NCI-H2081 treated with DMSO at 0.1 percent for 48 hours (cell line): ENCODE measurements around the gene CLCN2.
"Not testable (repeated sequence)": the region's sequence is repeated elsewhere in the genome, so short reads cannot be mapped to it uniquely, and the experiment has no call there.

Experiments
- DNase-seq: peaks from one replicate; lab custom pipeline; 2025; lab: John Stamatoyannopoulos, UW

CLCN2 gene

DNA sequence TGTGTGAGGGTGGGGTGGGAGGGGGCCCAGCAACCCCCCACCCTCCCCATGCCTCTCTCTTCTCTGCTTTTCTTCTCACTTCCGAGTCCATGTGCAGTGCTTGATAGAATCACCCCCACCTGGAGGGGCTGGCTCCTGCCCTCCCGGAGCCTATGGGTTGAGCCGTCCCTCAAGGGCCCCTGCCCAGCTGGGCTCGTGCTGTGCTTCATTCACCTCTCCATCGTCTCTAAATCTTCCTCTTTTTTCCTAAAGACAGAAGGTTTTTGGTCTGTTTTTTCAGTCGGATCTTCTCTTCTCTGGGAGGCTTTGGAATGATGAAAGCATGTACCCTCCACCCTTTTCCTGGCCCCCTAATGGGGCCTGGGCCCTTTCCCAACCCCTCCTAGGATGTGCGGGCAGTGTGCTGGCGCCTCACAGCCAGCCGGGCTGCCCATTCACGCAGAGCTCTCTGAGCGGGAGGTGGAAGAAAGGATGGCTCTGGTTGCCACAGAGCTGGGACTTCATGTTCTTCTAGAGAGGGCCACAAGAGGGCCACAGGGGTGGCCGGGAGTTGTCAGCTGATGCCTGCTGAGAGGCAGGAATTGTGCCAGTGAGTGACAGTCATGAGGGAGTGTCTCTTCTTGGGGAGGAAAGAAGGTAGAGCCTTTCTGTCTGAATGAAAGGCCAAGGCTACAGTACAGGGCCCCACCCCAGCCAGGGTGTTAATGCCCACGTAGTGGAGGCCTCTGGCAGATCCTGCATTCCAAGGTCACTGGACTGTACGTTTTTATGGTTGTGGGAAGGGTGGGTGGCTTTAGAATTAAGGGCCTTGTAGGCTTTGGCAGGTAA is 15.9 kb downstream of the CLCN2 start:
- peak; percentile 45 for DNase-seq

DNA sequence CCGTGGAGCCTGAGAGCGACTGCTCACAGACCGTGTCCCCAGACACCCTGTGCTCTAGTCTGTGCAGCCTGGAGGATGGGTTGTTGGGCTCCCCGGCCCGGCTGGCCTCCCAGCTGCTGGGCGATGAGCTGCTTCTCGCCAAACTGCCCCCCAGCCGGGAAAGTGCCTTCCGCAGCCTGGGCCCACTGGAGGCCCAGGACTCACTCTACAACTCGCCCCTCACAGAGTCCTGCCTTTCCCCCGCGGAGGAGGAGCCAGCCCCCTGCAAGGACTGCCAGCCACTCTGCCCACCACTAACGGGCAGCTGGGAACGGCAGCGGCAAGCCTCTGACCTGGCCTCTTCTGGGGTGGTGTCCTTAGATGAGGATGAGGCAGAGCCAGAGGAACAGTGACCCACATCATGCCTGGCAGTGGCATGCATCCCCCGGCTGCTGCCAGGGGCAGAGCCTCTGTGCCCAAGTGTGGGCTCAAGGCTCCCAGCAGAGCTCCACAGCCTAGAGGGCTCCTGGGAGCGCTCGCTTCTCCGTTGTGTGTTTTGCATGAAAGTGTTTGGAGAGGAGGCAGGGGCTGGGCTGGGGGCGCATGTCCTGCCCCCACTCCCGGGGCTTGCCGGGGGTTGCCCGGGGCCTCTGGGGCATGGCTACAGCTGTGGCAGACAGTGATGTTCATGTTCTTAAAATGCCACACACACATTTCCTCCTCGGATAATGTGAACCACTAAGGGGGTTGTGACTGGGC is 16.7 kb downstream of the CLCN2 start:
- no peak for DNase-seq

DNA sequence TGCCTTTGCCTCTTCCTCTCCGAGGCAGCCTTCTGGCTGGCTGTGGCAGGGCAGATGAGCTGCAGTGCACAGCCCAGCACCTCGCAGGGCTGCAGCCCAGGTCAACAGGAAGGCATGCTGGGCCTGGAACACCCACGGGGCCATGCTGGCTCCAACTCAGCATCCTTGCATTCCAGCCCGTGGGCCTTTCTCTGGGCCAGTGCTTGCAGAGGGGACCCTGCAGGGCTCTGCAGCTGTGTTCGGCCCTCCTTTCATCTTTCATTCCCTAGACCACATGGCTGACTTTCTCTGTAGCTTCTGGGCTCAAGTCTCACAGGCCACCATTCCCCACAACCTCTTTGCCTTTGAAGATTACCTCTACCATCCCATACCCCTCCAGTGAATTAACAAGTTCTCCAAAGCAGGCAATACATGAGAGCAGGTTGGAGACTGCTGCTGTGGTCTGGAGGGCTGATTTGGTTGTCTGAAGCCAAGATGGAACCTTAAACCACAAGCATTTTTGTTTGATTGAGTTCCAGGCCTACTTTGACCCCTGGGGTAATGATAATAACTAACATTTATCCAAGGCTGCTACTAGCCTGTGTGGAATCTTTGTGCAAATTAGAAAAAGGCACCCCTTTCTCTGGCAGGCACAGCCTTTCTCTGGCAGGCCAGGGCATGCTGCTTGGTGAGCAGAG is 18.1 kb downstream of the CLCN2 start:
- no peak for DNase-seq

DNA sequence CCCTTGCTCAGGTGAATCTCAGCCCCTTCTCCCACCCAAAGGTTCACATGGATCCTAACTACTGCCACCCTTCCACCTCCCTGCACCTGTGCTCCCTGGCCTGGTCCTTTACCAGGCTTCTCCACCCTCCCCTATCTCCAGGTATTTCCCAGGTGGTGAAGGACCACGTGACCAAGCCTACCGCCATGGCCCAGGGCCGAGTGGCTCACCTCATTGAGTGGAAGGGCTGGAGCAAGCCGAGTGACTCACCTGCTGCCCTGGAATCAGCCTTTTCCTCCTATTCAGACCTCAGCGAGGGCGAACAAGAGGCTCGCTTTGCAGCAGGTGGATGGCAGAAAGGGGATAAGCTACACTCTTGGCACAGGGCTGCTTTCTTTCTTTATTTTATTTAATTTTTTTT is 19.5 kb downstream of the CLCN2 start:
- DNase-seq = no peak

DNA sequence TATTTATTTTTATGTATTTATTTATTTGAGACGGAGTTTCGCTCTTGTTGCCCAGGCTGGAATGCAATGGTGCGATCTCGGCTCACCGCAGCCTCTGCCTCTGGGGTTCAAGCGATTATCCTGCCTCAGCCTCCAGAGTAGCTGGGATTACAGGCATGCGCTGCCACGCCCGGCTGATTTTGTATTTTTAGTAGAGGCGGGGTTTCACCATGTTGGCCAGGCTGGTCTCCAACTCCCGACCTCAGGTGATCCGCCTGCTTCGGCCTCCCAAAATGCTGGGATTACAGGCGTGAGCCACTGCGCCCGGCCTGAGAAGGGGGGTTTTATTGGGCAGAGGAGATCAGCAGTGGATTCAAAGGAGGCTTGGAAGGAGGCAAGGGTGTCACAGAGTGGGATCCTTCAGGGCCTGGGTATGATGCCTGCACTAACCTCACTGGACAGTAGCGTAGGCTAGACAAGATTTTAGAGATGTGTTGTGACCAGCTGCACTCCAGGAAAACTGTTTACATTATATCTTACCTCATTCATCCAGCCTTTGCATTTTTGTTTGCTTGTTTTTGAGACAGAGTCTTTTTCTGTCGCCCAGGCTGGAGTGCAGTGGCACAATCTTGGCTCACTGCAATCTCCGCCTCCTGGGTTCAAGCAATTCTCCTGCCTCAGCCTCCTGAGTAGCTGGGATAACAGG is 21.8 kb downstream of the CLCN2 start:
- not testable (repeated sequence) for DNase-seq

DNA sequence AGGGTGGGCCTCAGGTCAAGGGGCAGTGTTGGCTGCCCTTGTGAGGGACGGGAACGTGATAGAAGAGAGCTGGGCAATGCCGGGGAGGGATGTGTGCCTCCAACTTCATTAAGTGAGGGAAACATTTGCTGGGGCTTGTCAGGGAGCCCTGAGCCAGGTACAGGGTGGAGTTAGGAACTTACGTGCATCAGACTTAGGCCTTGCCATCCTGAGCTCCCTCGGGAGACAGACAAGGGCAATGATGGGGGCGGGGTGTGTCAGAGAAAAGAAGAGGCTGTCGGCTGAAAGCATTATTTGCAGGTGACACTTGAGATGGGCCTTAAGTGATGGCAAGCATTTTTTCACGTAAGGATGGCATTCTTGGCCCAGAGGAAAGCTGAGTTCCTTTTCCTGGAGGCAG is 22.4 kb downstream of the CLCN2 start:
- DNase-seq = no peak

DNA sequence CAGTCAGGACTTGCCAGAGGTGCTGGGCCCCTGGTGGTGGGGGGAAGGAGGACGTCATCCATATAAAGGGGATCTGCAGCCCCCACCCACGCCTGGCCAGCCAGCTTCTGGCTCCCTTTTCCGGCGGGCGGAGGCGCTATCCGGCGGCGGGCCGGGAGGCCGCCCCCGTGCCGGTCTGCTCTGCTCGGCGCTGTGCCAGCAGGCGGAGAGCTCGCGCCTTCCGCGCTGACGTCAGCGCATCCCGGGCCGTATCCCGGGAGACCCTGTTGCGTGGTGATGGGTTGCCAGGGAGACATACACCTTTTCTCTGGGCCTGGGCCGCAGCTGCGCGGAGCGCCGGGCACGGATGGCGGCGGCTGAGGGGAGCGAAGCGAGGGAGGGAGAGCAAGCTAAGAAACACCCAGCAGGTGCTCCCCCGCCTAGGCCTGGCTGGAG is 22.9 kb downstream of the CLCN2 start:
- peak; percentile 81 for DNase-seq

DNA sequence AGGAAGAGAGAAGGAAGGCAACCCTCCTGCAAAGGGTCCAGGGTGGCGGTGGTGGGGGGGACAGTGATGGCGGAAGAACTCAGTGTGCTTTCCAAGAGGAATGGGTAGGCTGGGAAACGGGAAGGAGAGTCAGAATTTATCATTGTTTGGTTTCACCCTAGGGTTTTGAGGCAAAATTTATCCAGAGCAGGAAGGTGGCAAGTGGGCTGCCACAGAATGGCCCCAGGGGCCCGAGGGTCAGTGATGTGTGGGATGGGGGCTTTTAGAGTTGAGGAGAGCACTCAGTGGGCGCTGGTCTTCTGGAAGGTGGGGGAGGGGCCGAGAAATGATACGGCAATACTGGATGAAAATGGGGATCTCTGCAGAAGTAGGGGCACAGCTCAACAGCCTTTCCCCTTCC is 23.4 kb downstream of the CLCN2 start:
- DNase-seq = no peak

DNA sequence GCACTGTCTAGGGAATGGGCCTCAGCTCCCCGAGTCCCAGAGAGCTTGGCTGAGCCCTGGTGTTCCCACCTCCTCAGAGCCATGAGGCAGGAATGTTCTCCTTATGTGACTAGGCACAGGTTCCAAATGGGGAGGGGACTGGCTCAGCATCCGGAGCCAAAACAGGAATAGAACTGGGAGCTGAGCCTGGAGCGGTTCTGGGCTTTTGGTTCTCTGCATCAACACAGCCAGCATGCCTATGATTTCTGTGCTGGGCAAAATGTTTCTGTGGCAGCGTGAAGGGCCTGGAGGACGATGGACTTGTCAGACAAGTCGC is 24.0 kb downstream of the CLCN2 start, which contains the start of gene FAM131A:
Gene FAM131A (plus strand): TSS at position 202 of the 316 bp plus-strand sequence. CDS start 31 bp downstream, at position 233.
- no peak for DNase-seq

DNA sequence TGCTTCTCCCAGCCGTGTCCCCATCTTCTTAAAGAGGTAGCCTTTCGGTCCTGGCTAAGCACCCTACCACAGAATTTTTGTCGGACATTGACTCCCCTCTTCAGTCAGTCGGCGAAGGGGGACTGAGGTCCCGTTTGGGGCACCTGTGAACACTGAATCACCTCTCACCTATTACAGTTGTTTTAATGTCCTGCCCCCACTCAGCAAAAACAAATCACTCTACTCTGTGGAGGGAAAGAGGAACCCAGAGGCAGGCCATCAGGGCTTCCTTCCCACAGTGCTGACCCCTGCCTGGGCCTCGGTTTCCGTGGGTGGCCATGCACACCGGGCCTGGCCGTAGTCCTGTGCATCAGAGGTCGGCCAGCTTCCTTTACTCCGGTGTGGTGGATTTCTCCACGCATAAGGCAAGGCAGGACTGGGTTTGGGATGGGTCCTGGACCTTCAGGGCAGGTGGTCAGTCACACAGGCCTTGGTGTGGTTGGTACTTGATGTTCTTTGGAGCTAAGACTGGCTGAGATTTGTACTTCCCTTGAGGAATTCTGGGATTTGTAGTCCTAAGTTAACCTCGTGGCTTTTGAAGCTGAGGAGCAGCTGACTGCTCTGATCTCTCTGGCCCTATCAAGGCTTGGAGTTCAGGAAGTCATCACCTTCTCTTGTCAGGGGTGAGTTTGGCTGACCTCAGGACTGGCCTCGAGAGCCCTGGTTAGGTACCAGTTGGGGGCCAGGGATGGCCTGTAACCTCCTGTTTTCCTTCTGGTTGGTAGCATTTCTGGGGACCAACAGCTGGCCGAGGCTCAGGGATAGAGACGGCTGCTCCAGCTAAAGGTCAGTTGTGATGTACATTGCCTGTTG is 24.6 kb downstream of the CLCN2 start:
- DNase-seq = no peak

DNA sequence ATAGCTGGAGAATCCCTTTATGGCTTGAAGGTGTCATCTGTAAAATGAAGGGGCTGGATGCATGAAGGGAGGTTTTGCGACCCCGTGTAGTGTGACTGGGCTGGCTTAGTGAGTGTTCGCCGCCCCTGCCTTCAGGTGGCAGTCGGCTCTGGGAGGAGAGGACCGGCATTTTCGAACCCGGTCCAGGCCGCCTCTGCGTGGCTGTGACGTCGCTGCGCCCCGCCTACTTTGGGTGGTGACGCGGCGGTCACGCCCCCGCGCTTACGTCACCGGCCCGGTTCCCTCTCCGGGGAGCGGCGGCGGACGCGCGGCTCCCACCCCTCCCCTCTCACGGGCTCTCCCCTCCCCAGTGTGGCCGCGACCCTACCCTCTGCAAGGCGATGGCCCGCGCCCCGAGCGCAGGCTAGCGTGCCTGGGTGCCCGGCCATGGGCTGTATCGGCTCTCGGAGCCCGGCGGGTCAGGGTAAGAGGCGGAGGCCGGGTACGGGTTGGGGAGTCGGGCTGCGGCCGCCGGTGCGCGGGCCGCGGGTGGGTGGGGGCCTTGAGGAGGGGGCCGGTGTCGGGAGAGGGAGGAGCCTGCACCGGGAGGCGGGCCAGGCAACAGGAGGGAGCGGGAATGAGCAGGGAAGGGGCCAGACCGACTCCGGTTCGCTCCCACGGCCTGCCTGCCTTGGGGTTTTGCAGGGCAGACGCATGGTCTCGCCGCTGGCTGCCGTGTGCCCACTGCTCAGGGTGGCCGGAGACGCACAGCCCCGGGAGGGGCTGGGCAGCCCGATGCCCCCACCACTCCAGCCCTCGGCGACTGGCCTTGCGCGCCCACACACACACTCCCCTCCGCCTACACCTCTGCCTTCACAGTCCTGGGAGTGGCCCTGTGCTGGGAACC is 25.5 kb downstream of the CLCN2 start:
- peak; percentile 23 for DNase-seq

DNA sequence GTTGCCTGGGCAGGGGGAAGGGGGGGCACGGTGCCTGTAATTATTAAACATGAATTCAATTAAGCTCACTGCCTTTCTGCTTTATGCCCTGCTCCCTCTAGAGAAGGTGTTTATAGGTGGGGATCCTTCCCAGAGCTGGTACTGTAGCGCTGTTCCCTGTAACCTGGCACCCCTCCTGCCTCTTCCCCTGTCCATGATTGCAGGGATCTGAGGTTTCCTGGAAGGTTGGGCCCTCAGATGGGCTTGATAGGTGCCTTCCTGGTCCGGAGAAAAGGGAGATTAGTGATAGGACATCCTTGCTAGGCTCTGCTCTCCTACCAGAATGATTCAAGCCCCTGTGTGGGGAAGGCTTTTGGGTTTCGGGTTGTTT is 26.1 kb downstream of the CLCN2 start:
- DNase-seq = no peak

DNA sequence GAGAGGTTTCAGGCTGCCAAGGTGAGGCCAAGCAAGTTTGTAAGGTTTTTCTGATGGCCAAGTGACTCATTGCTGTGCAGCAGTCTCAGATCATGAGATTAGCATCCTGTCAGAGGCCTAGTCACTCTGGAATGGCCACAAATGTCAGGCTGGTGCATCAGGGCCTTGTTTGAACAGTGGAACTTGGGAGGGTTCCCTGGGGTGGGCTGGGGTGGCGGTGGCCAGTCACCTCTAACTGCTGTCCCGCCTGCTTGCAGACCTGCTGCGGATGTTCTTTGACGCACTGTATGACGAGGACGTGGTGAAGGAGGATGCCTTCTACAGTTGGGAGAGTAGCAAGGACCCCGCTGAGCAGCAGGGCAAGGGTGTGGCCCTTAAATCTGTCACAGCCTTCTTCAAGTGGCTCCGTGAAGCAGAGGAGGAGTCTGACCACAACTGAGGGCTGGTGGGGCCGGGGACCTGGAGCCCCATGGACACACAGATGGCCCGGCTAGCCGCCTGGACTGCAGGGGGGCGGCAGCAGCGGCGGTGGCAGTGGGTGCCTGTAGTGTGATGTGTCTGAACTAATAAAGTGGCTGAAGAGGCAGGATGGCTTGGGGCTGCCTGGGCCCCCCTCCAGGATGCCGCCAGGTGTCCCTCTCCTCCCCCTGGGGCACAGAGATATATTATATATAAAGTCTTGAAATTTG is 26.8 kb downstream of the CLCN2 start:
- no peak for DNase-seq

DNA sequence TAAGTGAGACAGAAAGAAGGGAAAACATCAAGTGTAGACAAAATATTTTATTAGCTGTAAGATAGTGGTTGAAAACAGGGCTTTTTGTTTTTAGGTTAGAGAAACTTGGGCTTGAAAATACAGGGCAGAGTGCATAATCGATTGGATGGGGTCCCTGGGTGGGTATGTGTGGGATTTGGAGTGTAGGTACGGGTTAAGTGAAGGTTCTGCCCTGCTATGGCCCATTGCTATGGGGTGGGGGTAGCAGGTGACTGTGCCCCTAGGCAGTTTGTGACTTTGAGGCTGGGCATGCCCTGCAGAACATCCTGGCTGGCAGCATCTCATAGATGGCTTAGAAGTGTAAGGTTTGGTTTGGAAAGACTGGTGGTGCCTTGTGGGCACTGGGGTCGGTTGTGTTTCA is 27.7 kb downstream of the CLCN2 start:
- no peak for DNase-seq

DNA sequence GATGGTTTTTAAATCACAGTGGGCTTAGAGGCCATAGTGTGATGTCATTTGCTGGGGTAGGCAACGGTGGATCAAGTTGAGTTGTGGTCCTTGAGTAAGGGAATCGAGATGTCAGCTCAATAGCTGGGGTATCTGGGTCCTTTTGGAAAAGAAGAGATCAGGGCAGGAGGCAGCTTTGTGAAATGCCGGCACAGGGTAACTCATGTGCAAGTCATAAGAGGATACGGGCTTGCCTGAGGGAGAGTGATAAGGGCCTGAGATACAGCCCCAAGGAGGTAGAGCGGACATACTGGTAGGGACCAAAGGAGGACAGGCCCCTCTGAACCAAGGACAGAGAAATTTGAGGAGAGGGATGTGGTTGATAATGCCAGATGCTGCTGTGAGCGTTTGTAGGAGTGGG is 28.2 kb downstream of the CLCN2 start:
- DNase-seq = no peak

DNA sequence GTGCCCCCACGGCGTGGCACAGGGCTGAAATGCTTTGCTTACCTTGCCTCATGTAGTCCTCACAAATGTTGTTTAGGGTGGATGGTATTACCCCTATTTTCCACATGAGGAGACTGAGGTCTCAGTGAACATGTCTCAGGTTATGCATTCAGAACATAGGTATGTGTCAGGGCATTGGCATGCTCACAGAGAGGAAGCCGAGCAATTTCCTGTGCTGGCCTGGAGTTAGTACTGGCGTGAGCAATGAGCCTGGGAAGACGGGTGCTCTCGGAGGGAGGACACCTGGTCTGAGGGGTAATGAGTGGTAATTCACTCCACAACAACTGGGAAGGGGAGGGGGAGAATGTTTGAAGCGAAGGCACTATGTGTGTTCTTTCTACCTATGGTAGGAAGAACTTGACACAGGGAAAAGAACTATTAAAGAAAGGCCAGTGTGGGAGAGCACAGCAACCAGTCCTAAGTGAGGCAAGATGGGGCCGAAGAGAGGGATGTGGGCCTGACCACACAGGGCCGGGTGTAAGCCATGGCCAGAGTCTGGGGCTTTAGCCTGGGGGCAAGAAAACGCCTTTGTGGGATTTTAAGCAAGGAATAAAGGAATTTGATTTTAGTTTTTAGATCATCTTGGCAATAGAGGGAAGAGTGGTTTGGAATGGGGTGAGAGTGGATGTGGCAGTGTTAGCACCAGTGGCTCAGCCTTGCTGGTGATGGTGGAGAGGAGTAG is 28.9 kb downstream of the CLCN2 start:
- no peak for DNase-seq

DNA sequence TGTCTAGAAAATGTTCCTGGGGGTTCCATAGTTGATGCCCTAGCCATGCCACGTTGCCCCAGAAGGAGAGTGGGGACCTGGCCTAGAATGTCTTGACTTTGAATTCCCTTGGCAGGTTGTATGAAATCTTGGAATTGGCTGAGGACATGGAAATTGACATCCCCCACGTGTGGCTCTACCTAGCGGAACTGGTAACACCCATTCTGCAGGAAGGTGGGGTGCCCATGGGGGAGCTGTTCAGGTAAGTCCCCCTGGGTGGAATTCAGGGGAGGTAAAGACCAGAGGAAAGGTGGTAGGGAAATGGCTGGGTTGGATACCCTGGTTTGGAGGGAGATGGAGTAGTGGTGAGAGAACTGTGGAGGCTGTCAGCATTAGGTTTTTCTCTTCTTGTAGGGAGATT is 32.9 kb downstream of the CLCN2 start:
- no peak for DNase-seq

DNA sequence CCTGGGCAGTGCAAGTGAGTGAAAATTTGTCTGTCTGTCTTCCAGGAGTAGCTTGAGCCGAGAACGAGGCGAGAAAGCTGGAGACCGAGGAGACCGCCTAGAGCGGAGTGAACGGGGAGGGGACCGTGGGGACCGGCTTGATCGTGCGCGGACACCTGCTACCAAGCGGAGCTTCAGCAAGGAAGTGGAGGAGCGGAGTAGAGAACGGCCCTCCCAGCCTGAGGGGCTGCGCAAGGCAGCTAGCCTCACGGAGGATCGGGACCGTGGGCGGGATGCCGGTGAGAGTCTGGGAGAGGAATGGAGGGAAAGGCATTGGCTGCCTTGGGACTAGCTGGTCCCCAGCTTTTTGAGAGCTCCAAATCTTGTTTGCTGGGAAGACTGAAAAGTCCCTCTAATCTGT is 34.2 kb downstream of the CLCN2 start:
- no peak for DNase-seq

DNA sequence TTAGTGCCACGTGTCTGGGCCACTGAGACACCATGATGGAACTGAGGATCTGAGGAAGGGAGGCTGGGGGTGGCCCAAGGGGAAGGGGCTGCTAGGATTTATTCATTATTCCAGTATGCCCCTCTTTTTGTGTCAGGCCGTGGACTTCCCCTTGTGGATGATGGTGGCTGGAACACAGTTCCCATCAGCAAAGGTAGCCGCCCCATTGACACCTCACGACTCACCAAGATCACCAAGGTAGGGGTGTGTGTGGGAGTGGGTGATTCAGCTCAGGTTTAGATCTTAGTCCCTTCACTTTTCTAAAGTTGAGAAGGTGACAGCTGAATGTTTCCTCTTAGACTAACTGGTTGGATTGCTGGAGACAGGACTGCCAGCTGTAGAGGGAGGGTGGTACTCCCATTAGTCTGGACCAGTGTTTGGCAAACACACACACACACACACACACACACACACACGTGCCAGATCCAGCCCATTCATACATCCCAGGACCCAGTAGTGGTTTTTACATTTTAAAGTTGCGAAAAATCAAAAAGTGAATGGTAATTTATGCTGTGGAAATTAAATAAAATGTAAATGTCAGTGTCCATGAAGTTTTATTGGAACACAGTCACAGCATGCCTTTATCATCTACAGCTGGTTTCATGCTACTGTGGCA is 35.6 kb downstream of the CLCN2 start:
- no peak for DNase-seq
